Caco-2 (cell line): ENCODE data around the gene CATSPER1. TPM values are rescaled to one million over a fixed set of nuclear protein-coding genes. Genes with fewer than 3 reads are reported as not detected.

Source experiments
- BruUV-seq: library from RNA; stranded (reverse); fragments of 400-500 nt; replicated peaks from 2 replicates; lab custom pipeline; 2021; lab: Mats Ljungman, UMichigan
- CTCF ChIA-PET: fragments of 300-600 bp; sonication (Branson Sonifier 250); formaldehyde crosslinking; loops from one replicate; lab custom pipeline; 2022; ENCODE audit warnings: antibody characterized with exemption; lab: Charles Lee
- POLR2A ChIA-PET: fragments of 300-600 bp; sonication (Branson Sonifier 250); formaldehyde crosslinking; loops from one replicate; lab custom pipeline; 2022; ENCODE audit warnings: antibody characterized with exemption; lab: Charles Lee
- DNase-seq, 2 experiments: peaks; one replicate each; pipeline versions ENCODE4 v3.0.0 to v3.0.0-alpha.2; 2020 to 2022
- H3K27me3 ChIP-seq: replicated peaks from 2 replicates; pipeline ENCODE4 v1.6.0; 2011; ENCODE audit warnings: low read length; ENCODE audit not compliant: control insufficient read depth, insufficient read depth
- H3K36me3 ChIP-seq: 2 replicates; pipeline ENCODE4 v1.5.1; 2011; ENCODE audit warnings: low read length; ENCODE audit not compliant: control insufficient read depth, insufficient read depth
- H3K4me1 ChIP-seq: fragments of 250-450 bp; sonication (Bioruptor Pico); 2 replicates; pipeline ENCODE4 v1.5.1; 2020; ENCODE audit warnings: mild to moderate bottlenecking
- H3K4me3 ChIP-seq: 2 replicates; pipeline ENCODE4 v1.5.1; 2011; ENCODE audit warnings: low read depth, mild to moderate bottlenecking, control low read depth, low read length
- H3K9me3 ChIP-seq: fragments of 250-450 bp; sonication (Bioruptor Pico); 2 replicates; pipeline ENCODE4 v1.5.1; 2020; ENCODE audit warnings: mild to moderate bottlenecking, moderate library complexity
- H3K27ac Mint-ChIP-seq: one replicate; pipeline ENCODE4 v1.8.0; 2022; ENCODE audit warnings: mixed read lengths; ENCODE audit not compliant: unreplicated experiment
- H3K27me3 Mint-ChIP-seq: one replicate; pipeline ENCODE4 v1.8.0; 2022; ENCODE audit warnings: mixed read lengths; ENCODE audit not compliant: insufficient read depth, unreplicated experiment
- H3K36me3 Mint-ChIP-seq: one replicate; pipeline ENCODE4 v1.8.0; 2022; ENCODE audit warnings: mild to moderate bottlenecking, mixed read lengths; ENCODE audit not compliant: insufficient read depth, unreplicated experiment
- H3K4me1 Mint-ChIP-seq: one replicate; pipeline ENCODE4 v1.8.0; 2022; ENCODE audit warnings: low read depth, mixed read lengths; ENCODE audit not compliant: unreplicated experiment
- H3K4me3 Mint-ChIP-seq: one replicate; pipeline ENCODE4 v1.8.0; 2022; ENCODE audit warnings: mild to moderate bottlenecking, moderate library complexity, mixed read lengths; ENCODE audit not compliant: unreplicated experiment
- H3K9me3 Mint-ChIP-seq: one replicate; pipeline ENCODE4 v1.8.0; 2022; ENCODE audit warnings: mixed read lengths; ENCODE audit not compliant: unreplicated experiment
- CTCF ChIP-seq, 2 experiments: fragments of 200-600 bp in 1 of 2; IDR thresholded peaks; 1 replicate in 1 of 2; 2 replicates in 1 of 2; pipeline versions ENCODE4 v1.5.1 to v1.8.0; 2011 to 2022; ENCODE audit warnings: antibody characterized with exemption in 1 of 2, control low read depth in 1 of 2, inconsistent platforms in 1 of 2, low read depth in 1 of 2, low read length in 1 of 2, mild to moderate bottlenecking in 1 of 2, moderate library complexity in 1 of 2; ENCODE audit not compliant: insufficient read depth in 1 of 2, severe bottlenecking in 1 of 2, unreplicated experiment in 1 of 2
- intact Hi-C: fragments of 100-400 bp; cut with micrococcal nuclease; formaldehyde crosslinking; loops from one replicate; pipeline ENCODE4 v1.10.0; 2022; ENCODE audit not compliant: unreplicated experiment
- total RNA-seq: library from RNA; stranded (reverse); gene quantifications from 2 replicates; pipeline ENCODE4 v1.2.3, GENCODE V29; 2022

The CATSPER1 gene
- total RNA-seq, 1 experiment from 2014 or later: not detected

DNA sequence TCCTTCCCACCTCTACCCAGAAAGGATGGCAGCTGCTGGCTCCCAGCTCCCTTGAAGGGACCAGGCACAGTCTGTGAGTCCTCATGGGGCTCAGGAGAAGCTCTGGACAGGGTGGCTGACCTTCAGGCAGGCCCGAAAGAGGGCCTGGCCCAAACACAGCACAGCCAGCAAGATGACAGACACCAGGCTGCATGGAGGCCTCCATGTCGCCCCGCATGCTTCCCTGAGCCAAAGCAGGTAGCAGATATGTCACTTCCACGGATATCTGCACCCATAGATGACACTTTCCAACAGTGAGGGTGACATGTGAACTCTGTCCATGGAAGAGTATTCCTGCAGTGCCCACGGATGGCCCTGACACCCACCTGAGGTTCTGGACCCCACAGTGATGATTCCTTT, 42.7 kb downstream of the CATSPER1 start:
- Mint-ChIP-seq H3K4me3 (no peak overlapping the region), H3K36me3 (peaks cover 28% of the 10 kb centered on the region), H3K27me3 (no peaks in the 10 kb centered on the region), H3K27ac (no peak overlapping the region), H3K4me1 (no peaks in the 10 kb centered on the region), H3K9me3 (no peaks in the 10 kb centered on the region)
- no TSS peak for BruUV-seq
- no peak for TF ChIP-seq CTCF (IDR thresholded peaks at IDR 0.05; ENCODE audit: insufficient read depth in 1 of 2, low read depth in 1 of 2, low read length in 1 of 2, severe bottlenecking in 1 of 2, unreplicated experiment in 1 of 2)
- Histone ChIP-seq H3K36me3 (no peaks in the 10 kb centered on the region), H3K4me3 (no peak overlapping the region), H3K27me3 (no peaks in the 10 kb centered on the region), H3K4me1 (no peaks in the 10 kb centered on the region), H3K9me3 (no peaks in the 10 kb centered on the region)
- no peak for DNase-seq
- CTCF ChIA-PET: interaction anchor here (0.5 to 1.4 kb wide), 2 partner anchors 12 to 95 kb away, joined by 3 to 6 read pairs; partner anchors contain the start of gene FIBP
- POLR2A ChIA-PET: no interaction called here
- intact Hi-C loops: no loop called here

DNA sequence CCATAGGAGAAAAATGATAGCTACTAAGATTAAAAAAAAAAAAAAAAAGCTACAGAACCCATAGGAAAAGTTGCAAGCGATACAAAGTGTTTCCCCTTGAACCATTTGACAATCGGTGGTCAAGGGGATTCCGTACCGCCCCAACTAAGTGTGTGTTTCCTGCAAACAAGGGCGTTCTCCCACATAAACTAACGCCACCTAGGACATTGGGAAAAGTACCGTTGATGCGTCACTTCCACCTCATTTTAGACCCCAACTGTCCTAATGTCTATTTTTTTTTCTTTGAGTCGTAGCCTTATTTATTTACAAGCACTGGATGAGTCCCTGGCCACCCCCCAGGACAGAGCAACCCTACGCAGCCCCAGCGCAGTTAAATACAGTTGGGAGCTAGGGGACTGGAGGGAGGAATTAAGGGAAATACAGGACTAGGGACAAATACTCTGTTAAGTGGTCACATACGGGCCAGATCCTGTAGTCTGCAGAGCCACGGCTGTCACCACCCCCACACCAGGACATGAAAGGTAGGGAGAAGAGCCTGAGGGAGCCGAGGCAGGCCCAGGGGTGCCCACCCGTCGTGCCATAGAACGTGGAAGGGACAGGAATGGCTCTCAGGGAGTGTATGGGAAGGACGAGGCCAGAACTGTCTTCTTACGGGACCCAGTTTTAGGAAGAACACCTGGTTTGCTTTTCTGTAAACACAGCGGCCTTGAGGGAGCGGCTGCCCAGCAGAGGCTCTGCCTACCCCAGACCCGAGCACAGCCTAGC, 43.3 kb downstream of the CATSPER1 start:
- H3K27me3 ChIP-seq: no peaks in the 10 kb centered on the region
- no peaks in the 10 kb centered on the region for H3K4me1 ChIP-seq
- no peak for DNase-seq
- Mint-ChIP-seq H3K36me3 (peaks cover 31% of the 10 kb centered on the region), H3K9me3 (no peaks in the 10 kb centered on the region), H3K27ac (no peak overlapping the region), H3K4me3 (no peak overlapping the region), H3K4me1 (no peaks in the 10 kb centered on the region), H3K27me3 (no peaks in the 10 kb centered on the region)
- H3K4me3 ChIP-seq: no peak overlapping the region
- ChIA-PET CTCF (interaction anchor here (1.4 kb wide), 1 partner anchor 95 kb away, joined by 3 read pairs; the partner anchor contains the start of gene FIBP), POLR2A (interaction anchor here (0.5 to 0.6 kb wide), 3 partner anchors 10 to 123 kb away, joined by 3 to 5 read pairs (median 4); no protein-coding TSS in a partner anchor)
- intact Hi-C loops: no loop called here
- H3K36me3 ChIP-seq: no peaks in the 10 kb centered on the region
- TF ChIP-seq CTCF (IDR thresholded peaks at IDR 0.05; ENCODE audit: insufficient read depth in 1 of 2, low read depth in 1 of 2, low read length in 1 of 2, severe bottlenecking in 1 of 2, unreplicated experiment in 1 of 2): no peak
- BruUV-seq: TSS peak; percentile 11
- no peaks in the 10 kb centered on the region for H3K9me3 ChIP-seq

- Histone ChIP-seq H3K4me1 (no peaks in the 10 kb centered on the region), H3K27me3 (no peaks in the 10 kb centered on the region), H3K9me3 (no peaks in the 10 kb centered on the region), H3K4me3 (no peak overlapping the region), H3K36me3 (no peaks in the 10 kb centered on the region)
- intact Hi-C loops: no loop called here
- BruUV-seq: no TSS peak
- Mint-ChIP-seq H3K36me3 (peaks cover 33% of the 10 kb centered on the region), H3K9me3 (no peaks in the 10 kb centered on the region), H3K27ac (no peak overlapping the region), H3K27me3 (no peaks in the 10 kb centered on the region), H3K4me1 (no peaks in the 10 kb centered on the region), H3K4me3 (no peak overlapping the region)
- no peak for TF ChIP-seq CTCF (IDR thresholded peaks at IDR 0.05; ENCODE audit: insufficient read depth in 1 of 2, low read depth in 1 of 2, low read length in 1 of 2, severe bottlenecking in 1 of 2, unreplicated experiment in 1 of 2)
- POLR2A ChIA-PET: interaction anchor here (0.6 kb wide), 2 partner anchors 11 to 93 kb away, joined by 3 to 5 read pairs; no protein-coding TSS in a partner anchor
- no peak for DNase-seq
- CTCF ChIA-PET: interaction anchor here (0.6 to 1.4 kb wide), 3 partner anchors 82 to 94 kb away, joined by 3 to 9 read pairs (median 7); partner anchors contain the start of genes FIBP and FOSL1
Observed at GRCh38 chr11:65981972-65982823, 44.1 kb downstream of the CATSPER1 start.
